ENCODE data around the gene GDF7. TPM values are rescaled to one million over a fixed set of nuclear protein-coding genes. Genes with fewer than 3 reads are reported as not detected.

Gene GDF7
- total RNA-seq, 1 experiment from 2014 or later: 0.02 TPM

- no peak for ATAC-seq
- POLR2A ChIA-PET: interaction anchor here (0.6 kb wide), 1 partner anchor 163 kb away, joined by 3 read pairs; no protein-coding TSS in a partner anchor
- Histone ChIP-seq H2AFZ (ENCODE audit: low read depth, low read length, poor library complexity, severe bottlenecking) (no peak overlapping the region), H3K9ac (ENCODE audit: low read length) (no peak overlapping the region), H3K79me2 (ENCODE audit: insufficient read depth, low read length) (no peaks in the 10 kb centered on the region), H3K4me1 (ENCODE audit: control insufficient read depth in 1 of 2, insufficient read depth in 2 of 2, low read length in 2 of 2) (no peaks in the 10 kb centered on the region), H3K27ac (ENCODE audit: low read depth, low read length) (no peak overlapping the region), H3K9me2 (ENCODE audit: insufficient read depth) (no peaks in the 10 kb centered on the region), H3K4me3 (replicated peaks in 1 of 2; ENCODE audit: low read depth in 1 of 2, low read length in 2 of 2) (no peak overlapping the region), H3K9me3 (ENCODE audit: control insufficient read depth in 1 of 2, insufficient read depth in 1 of 2, low read depth in 1 of 2, low read length in 2 of 2) (no peaks in the 10 kb centered on the region), H3K36me3 (ENCODE audit: control insufficient read depth in 1 of 2, insufficient read depth in 2 of 2, low read length in 2 of 2) (0 out of 4 replicates have a peak, but pooled peaks cover 0 to 4% of the 10 kb centered on the region in 2 experiments), H4K20me1 (ENCODE audit: insufficient read depth) (no peaks in the 10 kb centered on the region), H3K4me2 (ENCODE audit: low read length) (no peak overlapping the region), H3K27me3 (ENCODE audit: insufficient read depth, low read length) (no peaks in the 10 kb centered on the region)
- no peak for TF ChIP-seq FOSL1 (IDR thresholded peaks at IDR 0.05; ENCODE audit: low read depth)
- no peak for TF ChIP-seq ZFX (IDR thresholded peaks at IDR 0.05)
- no peak for TF ChIP-seq CBX3 (IDR thresholded peaks at IDR 0.05; ENCODE audit: low read depth)
- no peak for DNase-seq (ENCODE audit: low read depth, low spot score)
- TSS peak; percentile 15 for BruUV-seq (replicated peaks)
- RAD21 ChIA-PET (ENCODE audit: low non-redundant PET in 1 of 2, low total read pairs in 2 of 2, uncharacterized antibody in 2 of 2, unreplicated experiment in 2 of 2): no interaction called here
- intact Hi-C loops (cut with micrococcal nuclease): no loop called here
- CTCF ChIA-PET: no interaction called here
Measured at GRCh38 chr2:20697322-20697934, 30.5 kb downstream of the GDF7 start.

- H3K4me2 ChIP-seq (ENCODE audit: low read length): no peak overlapping the region
- DNase-seq (ENCODE audit: low read depth, low spot score) (no peak), ATAC-seq (no peak)
- no peaks in the 10 kb centered on the region for H3K79me2 ChIP-seq (ENCODE audit: insufficient read depth, low read length)
- H3K4me1 ChIP-seq (ENCODE audit: control insufficient read depth in 1 of 2, insufficient read depth in 2 of 2, low read length in 2 of 2): no peaks in the 10 kb centered on the region
- intact Hi-C loops (cut with micrococcal nuclease): no loop called here
- H3K4me3 ChIP-seq (replicated peaks in 1 of 2; ENCODE audit: low read depth in 1 of 2, low read length in 2 of 2): no peak overlapping the region
- ChIA-PET CTCF (interaction anchor here (1.2 kb wide), 1 partner anchor 37 kb away, joined by 3 read pairs; no protein-coding TSS in a partner anchor), RAD21 (ENCODE audit: low non-redundant PET in 1 of 2, low total read pairs in 2 of 2, uncharacterized antibody in 2 of 2, unreplicated experiment in 2 of 2) (no interaction called here), POLR2A (no interaction called here)
- H3K27ac ChIP-seq (ENCODE audit: low read depth, low read length): no peak overlapping the region
- H4K20me1 ChIP-seq (ENCODE audit: insufficient read depth): no peaks in the 10 kb centered on the region
- no peaks in the 10 kb centered on the region for H3K9me3 ChIP-seq (ENCODE audit: control insufficient read depth in 1 of 2, insufficient read depth in 1 of 2, low read depth in 1 of 2, low read length in 2 of 2)
- no peak overlapping the region for H2AFZ ChIP-seq (ENCODE audit: low read depth, low read length, poor library complexity, severe bottlenecking)
- H3K27me3 ChIP-seq (ENCODE audit: insufficient read depth, low read length): no peaks in the 10 kb centered on the region
- 0 out of 4 replicates have a peak, but pooled peaks cover 0 to 4% of the 10 kb centered on the region in 2 experiments for H3K36me3 ChIP-seq (ENCODE audit: control insufficient read depth in 1 of 2, insufficient read depth in 2 of 2, low read length in 2 of 2)
- no peak overlapping the region for H3K9ac ChIP-seq (ENCODE audit: low read length)
- BruUV-seq (replicated peaks): no TSS peak
- H3K9me2 ChIP-seq (ENCODE audit: insufficient read depth): no peaks in the 10 kb centered on the region
- TF ChIP-seq YY1 (IDR thresholded peaks at IDR 0.05; ENCODE audit: extremely low read depth, insufficient replicate concordance, low read depth, low read length): no peak
- TF ChIP-seq TCF7L2 (IDR thresholded peaks at IDR 0.05; ENCODE audit: borderline replicate concordance, extremely low read depth, insufficient read depth, insufficient read length): no peak
- TF ChIP-seq EGR1 (IDR thresholded peaks at IDR 0.05; ENCODE audit: low read depth): no peak
- no peak for TF ChIP-seq ZFX (IDR thresholded peaks at IDR 0.05)
- TF ChIP-seq FOSL1 (IDR thresholded peaks at IDR 0.05; ENCODE audit: low read depth): no peak
- TF ChIP-seq EZH2phosphoT487 (IDR thresholded peaks at IDR 0.05; ENCODE audit: borderline replicate concordance): no peak
- no peak for TF ChIP-seq JUND (IDR thresholded peaks at IDR 0.05)
- no peak for TF ChIP-seq CTCF (IDR thresholded peaks at IDR 0.05 in 2 of 3, conservative IDR thresholded peaks at IDR 0.05 in 1 of 3; ENCODE audit: borderline replicate concordance in 1 of 3, insufficient read depth in 1 of 3, low read depth in 2 of 3, low read length in 2 of 3)
- no peak for TF ChIP-seq ELF1 (IDR thresholded peaks at IDR 0.05; ENCODE audit: borderline replicate concordance, low read depth)
- TF ChIP-seq RAD21 (IDR thresholded peaks at IDR 0.05; ENCODE audit: low read depth): no peak
- no peak for TF ChIP-seq EZH2 (IDR thresholded peaks at IDR 0.05)
- TF ChIP-seq ZBTB33 (IDR thresholded peaks at IDR 0.05; ENCODE audit: extremely low read depth, insufficient replicate concordance, low read length): no peak
- no peak for TF ChIP-seq SRF (IDR thresholded peaks at IDR 0.05; ENCODE audit: low read depth)
- no peak for TF ChIP-seq POLR2A (IDR thresholded peaks at IDR 0.05; ENCODE audit: borderline replicate concordance, extremely low read depth, insufficient read depth, insufficient read length)
- no peak for TF ChIP-seq ATF3 (IDR thresholded peaks at IDR 0.05)
Measured at GRCh38 chr2:20698916-20699613, 32.1 kb downstream of the GDF7 start.
